GM21619 (cell line): ENCODE measurements around the gene BIN1.

Experiments
- ATAC-seq: cut with Tn5 transposase; IDR thresholded peaks from one replicate; pipeline ENCODE4 v1.9.1; 2021; ENCODE audit not compliant: unreplicated experiment

The BIN1 gene

GRCh38 chr2:127078028-127078427 lies 28.9 kb downstream of the BIN1 start:
- ATAC-seq: no peak

GRCh38 chr2:127076924-127077323 lies 30.0 kb downstream of the BIN1 start:
- no peak for ATAC-seq

GRCh38 chr2:127076290-127076689 lies 30.7 kb downstream of the BIN1 start:
- no peak for ATAC-seq

- ATAC-seq: no peak
Observed at GRCh38 chr2:127075821-127076220, 31.1 kb downstream of the BIN1 start.

- no peak for ATAC-seq
Observed at GRCh38 chr2:127074936-127075335, 32.0 kb downstream of the BIN1 start.

GRCh38 chr2:127074358-127074757 lies 32.6 kb downstream of the BIN1 start:
- ATAC-seq: no peak

- no peak for ATAC-seq
Observed at GRCh38 chr2:127072970-127073369, 34.0 kb downstream of the BIN1 start.

GRCh38 chr2:127072396-127072795 lies 34.6 kb downstream of the BIN1 start:
- no peak for ATAC-seq

- no peak for ATAC-seq
Observed at GRCh38 chr2:127071901-127072328, 35.0 kb downstream of the BIN1 start.

- no peak for ATAC-seq
Observed at GRCh38 chr2:127070221-127070620, 36.7 kb downstream of the BIN1 start.

GRCh38 chr2:127069536-127069935 lies 37.4 kb downstream of the BIN1 start:
- ATAC-seq: no peak

GRCh38 chr2:127069003-127069402 lies 38.0 kb downstream of the BIN1 start:
- no peak for ATAC-seq

- ATAC-seq: no peak
Observed at GRCh38 chr2:127068351-127068741, 38.6 kb downstream of the BIN1 start.

- ATAC-seq: no peak
Observed at GRCh38 chr2:127067620-127068350, 39.2 kb downstream of the BIN1 start.

GRCh38 chr2:127066942-127067341 lies 40.0 kb downstream of the BIN1 start:
- ATAC-seq: no peak

- no peak for ATAC-seq
Observed at GRCh38 chr2:127065940-127066318, 41.0 kb downstream of the BIN1 start.

GRCh38 chr2:127065299-127065939 lies 41.5 kb downstream of the BIN1 start:
- no peak for ATAC-seq

- peak; percentile 83 for ATAC-seq
Observed at GRCh38 chr2:127064642-127065250, 42.2 kb downstream of the BIN1 start.

GRCh38 chr2:127063701-127064590 lies 43.0 kb downstream of the BIN1 start:
- ATAC-seq: no peak

- no peak for ATAC-seq
Observed at GRCh38 chr2:127061375-127062273, 45.3 kb downstream of the BIN1 start.
